ACC112 (cell line): ENCODE data around the gene INPP4A.
"Not testable (repeated sequence)": the region's sequence is repeated elsewhere in the genome, so short reads cannot be mapped to it uniquely, and the experiment has no call there.

Experiments used
- H2AFZ ChIP-seq: fragments of 200-600 bp; sonication (generic); one replicate; pipeline ENCODE4 v1.6.0; 2017; ENCODE audit warnings: antibody characterized with exemption, low read length; ENCODE audit not compliant: unreplicated experiment
- H3K27ac ChIP-seq: fragments of 200-600 bp; sonication (generic); 2 replicates; pipeline ENCODE4 v1.5.1; 2014; ENCODE audit warnings: low read depth, mild to moderate bottlenecking, antibody characterized with exemption, low read length, moderate library complexity
- H3K27me3 ChIP-seq: fragments of 200-600 bp; sonication (generic); 2 replicates; pipeline ENCODE4 v1.6.1; 2014; ENCODE audit warnings: mild to moderate bottlenecking, antibody characterized with exemption, low read length, moderate library complexity, mixed read lengths; ENCODE audit not compliant: insufficient read depth
- H3K36me3 ChIP-seq: fragments of 200-600 bp; sonication (generic); 2 replicates; pipeline ENCODE4 v1.6.1; 2016; ENCODE audit warnings: mild to moderate bottlenecking, antibody characterized with exemption, low read length, moderate library complexity, mixed read lengths; ENCODE audit not compliant: insufficient read depth
- H3K4me1 ChIP-seq: fragments of 200-600 bp; sonication (generic); one replicate; pipeline ENCODE4 v1.6.1; 2016; ENCODE audit warnings: low read length, mixed read lengths; ENCODE audit not compliant: insufficient read depth, unreplicated experiment, control insufficient read depth
- H3K4me3 ChIP-seq: fragments of 200-600 bp; sonication (generic); 2 replicates; pipeline ENCODE4 v1.5.1; 2014; ENCODE audit warnings: mild to moderate bottlenecking, low read depth, low read length
- H3K79me2 ChIP-seq: fragments of 200-600 bp; sonication (generic); one replicate; pipeline ENCODE4 v1.6.0; 2016; ENCODE audit warnings: low read length; ENCODE audit not compliant: control insufficient read depth, unreplicated experiment, insufficient read depth

INPP4A gene

DNA sequence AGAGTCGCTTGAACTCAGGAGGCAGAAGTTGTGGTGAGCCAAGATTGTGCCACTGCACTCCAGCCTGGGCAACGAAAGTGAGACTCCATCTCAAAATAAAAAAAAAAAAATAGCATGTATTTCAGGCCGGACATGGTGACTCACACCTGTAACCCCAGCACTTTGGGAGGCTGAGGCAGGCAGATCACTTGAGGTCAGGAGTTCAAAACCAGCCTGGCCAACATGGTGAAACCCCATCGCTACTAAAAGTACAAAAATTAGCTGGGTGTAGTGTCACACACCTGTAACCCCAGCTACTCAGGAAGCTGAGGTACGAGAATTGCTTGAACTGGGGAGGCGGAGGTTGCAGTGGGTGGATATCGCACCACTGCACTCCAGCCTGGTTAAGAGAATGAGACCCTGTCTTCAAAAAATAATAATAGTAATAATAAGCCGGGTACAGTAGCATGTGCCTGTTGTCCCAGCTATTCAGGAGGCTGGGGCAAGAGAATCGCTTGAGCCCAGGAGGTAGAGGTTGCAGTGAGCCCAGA, 28.9 kb upstream of the INPP4A start:
- not testable (repeated sequence) for H3K79me2 ChIP-seq, H3K4me1 ChIP-seq, H2AFZ ChIP-seq, H3K4me3 ChIP-seq, H3K36me3 ChIP-seq, H3K27ac ChIP-seq, H3K27me3 ChIP-seq

DNA sequence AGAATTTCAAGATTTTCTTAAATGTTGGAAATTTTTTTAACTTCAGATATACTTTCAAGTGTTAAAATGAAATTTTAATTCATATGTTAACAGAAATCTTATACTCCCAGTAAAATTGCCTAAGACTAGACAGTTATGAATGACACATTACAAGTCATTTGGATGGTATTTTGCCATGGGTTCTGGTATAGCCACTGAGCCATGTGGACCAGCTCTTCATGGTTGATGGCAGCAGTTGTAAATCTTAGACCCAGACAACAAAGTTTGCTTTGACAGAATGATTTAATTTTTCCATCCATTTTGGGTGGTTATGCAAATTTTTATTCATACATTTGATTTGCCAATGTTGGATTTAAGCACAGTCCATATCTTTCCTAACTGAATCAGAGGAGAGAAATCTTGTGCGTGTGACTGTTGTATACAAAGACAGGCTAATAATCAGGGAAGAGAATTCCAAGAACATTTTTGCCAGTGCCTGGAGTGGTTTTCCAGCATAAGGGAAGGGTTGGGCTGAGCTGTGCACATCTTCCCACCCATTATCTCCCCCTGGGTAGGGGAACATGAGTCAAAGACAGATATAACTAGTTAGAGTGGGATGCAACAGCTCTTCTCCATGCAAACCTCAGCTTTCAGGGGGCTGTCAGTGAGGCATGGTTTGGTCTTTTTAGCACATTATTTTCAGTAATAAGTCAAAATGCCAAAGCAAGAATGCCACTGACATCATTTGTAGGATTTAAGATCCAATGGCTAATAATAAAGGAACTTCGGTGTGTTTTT, 28.1 kb upstream of the INPP4A start:
- Histone ChIP-seq H3K27ac (no peak overlapping the region), H2AFZ (no peak overlapping the region), H3K27me3 (no peaks in the 10 kb centered on the region), H3K4me3 (no peak overlapping the region), H3K4me1 (no peaks in the 10 kb centered on the region), H3K79me2 (no peaks in the 10 kb centered on the region), H3K36me3 (no peaks in the 10 kb centered on the region)

DNA sequence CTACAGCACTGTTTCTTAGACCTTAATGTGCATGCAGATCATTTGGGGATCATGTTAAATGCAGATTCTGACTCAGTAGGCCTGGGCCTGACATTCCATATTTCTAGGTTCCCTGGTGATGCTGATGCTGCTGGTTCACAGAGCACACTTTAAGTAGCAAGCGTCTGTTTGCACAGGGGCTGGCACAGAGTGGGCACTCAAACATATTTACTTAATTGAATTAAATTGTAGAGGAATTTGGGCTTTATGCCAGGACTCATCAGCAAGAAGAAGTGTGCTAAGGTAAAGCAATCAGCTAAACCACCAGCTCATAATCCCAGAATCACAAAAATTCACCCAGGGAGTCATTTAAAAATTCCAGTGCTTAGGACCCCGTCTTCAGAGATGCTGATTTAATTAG, 25.1 kb upstream of the INPP4A start:
- H3K4me3 ChIP-seq = no peak overlapping the region
- H3K36me3 ChIP-seq = no peaks in the 10 kb centered on the region
- H3K4me1 ChIP-seq = no peaks in the 10 kb centered on the region
- no peaks in the 10 kb centered on the region for H3K79me2 ChIP-seq
- H2AFZ ChIP-seq = no peak overlapping the region
- H3K27me3 ChIP-seq = 0 out of 2 replicates have a peak, but pooled peaks cover 4% of the 10 kb centered on the region
- no peak overlapping the region for H3K27ac ChIP-seq

DNA sequence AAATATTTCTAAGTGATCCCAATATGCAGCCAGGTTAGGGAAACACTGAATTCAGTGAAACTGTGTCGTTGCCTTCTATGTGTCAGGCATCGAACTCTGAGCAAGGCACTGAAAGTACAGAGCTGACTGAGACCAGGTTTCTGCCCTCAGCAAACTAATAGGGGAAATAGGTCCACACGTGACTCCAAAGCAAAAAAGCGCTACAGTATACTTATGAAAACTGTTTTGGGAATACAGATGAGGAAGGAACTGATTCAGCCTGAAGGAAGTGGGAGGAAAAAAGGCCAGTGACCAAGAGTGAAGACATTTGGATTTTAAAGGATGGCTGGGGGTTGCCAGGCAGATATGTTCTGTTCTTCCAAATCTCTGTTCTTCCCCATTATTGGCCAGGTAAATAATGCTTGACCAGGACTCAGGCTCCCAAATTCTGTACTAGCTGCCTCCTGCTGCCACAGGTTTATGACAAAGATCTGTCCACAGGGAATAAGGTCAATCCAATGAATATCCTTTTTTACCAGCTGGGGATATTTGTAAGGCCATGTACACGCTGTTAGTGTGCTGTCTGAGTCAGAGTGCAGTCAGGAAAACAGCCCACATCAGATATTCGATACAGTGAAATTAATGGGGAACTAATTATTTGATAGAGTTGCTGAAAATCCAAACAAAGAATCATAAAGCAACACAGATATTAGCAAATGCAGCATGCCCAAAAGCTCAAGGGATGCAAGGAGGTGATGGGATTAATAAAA, 24.5 kb upstream of the INPP4A start:
- no peak overlapping the region for H2AFZ ChIP-seq
- no peaks in the 10 kb centered on the region for H3K79me2 ChIP-seq
- H3K4me1 ChIP-seq = no peaks in the 10 kb centered on the region
- no peak overlapping the region for H3K27ac ChIP-seq
- no peak overlapping the region for H3K4me3 ChIP-seq
- 0 out of 2 replicates have a peak, but pooled peaks cover 4% of the 10 kb centered on the region for H3K27me3 ChIP-seq
- H3K36me3 ChIP-seq = no peaks in the 10 kb centered on the region

DNA sequence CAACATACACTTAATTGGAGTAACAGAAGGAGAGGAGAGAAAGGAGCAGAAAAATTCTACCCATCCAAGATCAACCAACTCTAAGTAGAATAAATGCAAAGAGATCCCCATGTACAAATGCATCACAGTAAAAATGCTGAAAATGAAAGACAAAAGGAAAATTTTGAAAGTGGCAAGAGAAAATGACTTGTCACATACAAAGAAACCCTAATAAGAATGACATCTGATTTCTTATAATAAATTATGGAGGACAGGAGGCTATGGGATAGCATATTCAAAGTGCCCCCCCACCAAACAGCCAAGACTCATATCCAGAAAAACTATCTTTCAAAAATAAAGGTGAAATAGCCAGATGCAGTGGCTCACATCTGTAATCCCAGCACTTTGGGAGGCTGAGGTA, 22.2 kb upstream of the INPP4A start:
- no peaks in the 10 kb centered on the region for H3K79me2 ChIP-seq
- H3K27me3 ChIP-seq = peaks cover 12% of the 10 kb centered on the region; the same call in 1 of the 2 replicates
- H2AFZ ChIP-seq = no peak overlapping the region
- no peak overlapping the region for H3K4me3 ChIP-seq
- no peaks in the 10 kb centered on the region for H3K36me3 ChIP-seq
- no peak overlapping the region for H3K27ac ChIP-seq
- H3K4me1 ChIP-seq = no peaks in the 10 kb centered on the region

DNA sequence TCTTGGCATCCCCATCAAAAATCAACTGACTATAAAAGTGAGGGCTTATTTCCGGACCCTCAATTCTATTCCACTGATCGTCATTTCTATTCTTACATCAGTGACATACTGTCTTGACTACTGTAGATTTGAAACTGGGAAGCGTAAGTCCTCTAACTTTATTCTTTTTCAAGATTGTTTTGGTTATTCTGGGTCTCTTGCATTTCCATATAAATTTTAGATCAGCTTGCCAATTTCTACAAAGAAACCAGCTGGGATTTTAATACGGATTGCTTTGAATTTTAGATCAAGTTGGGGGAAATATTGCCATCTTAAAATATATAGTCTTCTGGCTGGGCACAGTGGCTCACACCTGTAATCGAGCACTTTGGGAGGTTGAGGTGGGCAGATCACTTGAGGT, 17.9 kb upstream of the INPP4A start:
- no peaks in the 10 kb centered on the region for H3K4me1 ChIP-seq
- no peak overlapping the region for H3K27ac ChIP-seq
- H3K27me3 ChIP-seq = peaks cover 16% of the 10 kb centered on the region; the same call in 1 of the 2 replicates
- H3K36me3 ChIP-seq = no peaks in the 10 kb centered on the region
- H2AFZ ChIP-seq = no peak overlapping the region
- H3K79me2 ChIP-seq = no peaks in the 10 kb centered on the region
- no peak overlapping the region for H3K4me3 ChIP-seq

DNA sequence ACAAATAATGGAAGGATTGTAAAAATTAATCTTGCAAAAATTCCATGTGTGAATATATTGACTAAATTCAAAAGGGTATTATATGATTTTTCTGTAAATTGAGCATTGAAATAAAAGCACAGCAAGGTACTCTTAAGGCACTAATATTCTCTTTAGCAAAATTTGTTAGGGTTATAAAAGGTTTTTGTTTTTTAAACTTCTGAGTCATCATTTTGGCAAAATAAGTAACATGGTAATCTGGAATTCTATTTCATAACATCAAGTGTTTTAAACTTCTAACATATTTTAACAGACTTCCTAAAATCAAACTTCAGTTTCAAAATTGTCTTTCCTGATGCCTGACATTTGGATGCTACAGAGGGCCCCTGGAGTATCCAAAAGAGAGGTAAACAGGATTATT, 12.5 kb upstream of the INPP4A start:
- H3K27me3 ChIP-seq = peaks cover 6% of the 10 kb centered on the region; the same call in 1 of the 2 replicates
- H3K27ac ChIP-seq = no peak overlapping the region
- H3K4me1 ChIP-seq = no peaks in the 10 kb centered on the region
- no peak overlapping the region for H3K4me3 ChIP-seq
- no peaks in the 10 kb centered on the region for H3K36me3 ChIP-seq
- no peaks in the 10 kb centered on the region for H3K79me2 ChIP-seq
- no peak overlapping the region for H2AFZ ChIP-seq

DNA sequence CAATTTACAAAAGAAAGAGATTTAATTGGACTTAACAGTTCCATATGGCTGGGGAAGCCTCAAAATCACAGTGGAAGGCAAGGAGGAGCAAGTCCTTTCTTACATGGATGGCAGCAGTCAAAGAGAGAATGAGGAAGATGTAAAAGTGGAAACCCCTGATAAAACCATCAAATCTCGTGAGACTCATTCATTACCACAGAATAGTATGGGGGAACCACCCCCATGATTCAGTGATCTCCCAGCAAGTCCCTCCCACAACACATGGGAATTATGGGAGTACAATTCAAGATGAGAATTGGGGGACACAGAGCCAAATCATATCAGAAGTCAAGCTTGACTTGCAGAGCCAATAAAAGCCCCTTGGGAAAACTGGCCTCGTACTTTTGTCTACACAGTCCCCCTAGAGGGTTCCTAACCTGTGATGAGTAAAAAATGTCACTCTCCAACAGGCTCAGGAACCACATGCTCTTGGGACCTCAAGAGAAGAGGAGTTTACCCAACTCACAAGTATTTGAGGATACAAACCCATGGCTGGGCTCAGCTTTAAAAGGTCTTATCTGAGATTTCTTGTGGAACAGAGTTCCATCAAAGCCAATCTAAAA, 11.2 kb upstream of the INPP4A start:
- no peaks in the 10 kb centered on the region for H3K4me1 ChIP-seq
- no peaks in the 10 kb centered on the region for H3K79me2 ChIP-seq
- no peak overlapping the region for H3K4me3 ChIP-seq
- H2AFZ ChIP-seq = no peak overlapping the region
- no peak overlapping the region for H3K27ac ChIP-seq
- no peaks in the 10 kb centered on the region for H3K36me3 ChIP-seq
- H3K27me3 ChIP-seq = peaks cover 8% of the 10 kb centered on the region; the same call in 1 of the 2 replicates

DNA sequence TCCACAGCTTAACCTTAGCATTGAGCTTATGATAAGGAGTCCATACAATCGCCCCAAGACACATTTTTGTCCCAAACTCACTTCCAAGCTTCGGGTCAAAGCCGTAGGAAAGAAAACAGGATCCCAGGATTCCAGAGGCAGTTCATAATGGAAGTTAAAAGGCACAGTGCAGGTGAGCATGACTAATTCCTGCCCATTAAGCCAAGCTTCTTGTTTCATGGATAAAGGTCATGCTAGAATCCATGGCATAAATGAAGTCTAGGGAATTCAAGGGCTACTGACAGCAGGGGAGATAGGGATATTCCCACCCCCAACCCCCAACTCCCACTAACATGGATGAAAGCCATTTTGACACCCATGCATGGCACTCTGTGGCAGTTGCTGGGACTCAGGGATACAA, 10.2 kb upstream of the INPP4A start:
- peaks cover 16% of the 10 kb centered on the region; the same call in 1 of the 2 replicates for H3K27me3 ChIP-seq
- H3K4me3 ChIP-seq = no peak overlapping the region
- no peaks in the 10 kb centered on the region for H3K4me1 ChIP-seq
- H3K36me3 ChIP-seq = no peaks in the 10 kb centered on the region
- no peak overlapping the region for H2AFZ ChIP-seq
- H3K27ac ChIP-seq = no peak overlapping the region
- no peaks in the 10 kb centered on the region for H3K79me2 ChIP-seq

DNA sequence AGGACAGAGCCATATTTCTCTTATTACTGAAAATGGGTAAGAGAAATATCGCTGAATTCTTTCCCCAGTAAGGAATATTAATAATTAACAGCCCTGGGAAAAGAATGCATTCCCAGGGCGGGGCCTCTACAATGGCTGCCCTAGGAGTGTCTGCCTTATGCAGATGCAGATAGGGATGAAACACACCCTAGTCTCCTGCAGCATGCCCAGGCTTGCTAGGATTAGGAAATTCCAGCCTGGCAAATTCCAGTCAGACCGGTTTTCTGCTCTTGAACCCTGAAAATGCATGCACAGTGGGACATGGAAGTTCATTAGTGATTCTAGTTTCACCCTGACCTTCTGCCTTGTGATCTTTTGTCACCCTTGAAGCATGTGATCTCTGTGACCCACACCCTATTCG, 9.0 kb upstream of the INPP4A start:
- not testable (repeated sequence) for H3K4me1 ChIP-seq, H3K36me3 ChIP-seq, H3K27ac ChIP-seq, H3K79me2 ChIP-seq, H3K4me3 ChIP-seq, H2AFZ ChIP-seq
- H3K27me3 ChIP-seq = peaks cover 21% of the 10 kb centered on the region; the same call in 1 of the 2 replicates
